Measurements from ENCODE around the gene NR3C1. TPM values are rescaled to one million over a fixed set of nuclear protein-coding genes. Genes with fewer than 3 reads are reported as not detected.

NR3C1 gene
- total and polyA plus RNA-seq, 8 donors: 6.5 to 42.2 (median 27.1) TPM

DNA sequence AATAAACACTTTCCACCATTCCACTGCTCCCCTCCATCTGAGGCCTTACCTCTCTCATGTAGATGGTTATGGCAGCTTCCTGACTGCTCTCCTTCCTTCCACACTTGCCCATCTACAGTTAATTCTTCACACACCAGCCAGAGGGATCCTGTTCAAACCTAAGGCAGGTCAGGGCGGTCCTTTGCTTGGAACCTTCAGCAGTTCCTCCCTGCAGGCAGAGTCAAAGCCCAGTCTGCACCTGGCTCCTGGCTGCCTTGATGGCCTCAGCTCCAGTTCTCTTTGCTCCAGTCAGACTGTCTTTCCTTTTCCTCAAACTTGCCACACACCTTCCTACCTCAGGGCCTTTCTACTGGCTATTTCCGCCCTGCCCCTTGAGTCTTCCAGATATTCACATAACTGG is 30.2 kb upstream of the NR3C1 start:
- ATAC-seq: no peak
- Histone ChIP-seq H3K27ac (no peak overlapping the region), H3K4me3 (no peak overlapping the region), H3K9me3 (no peaks in the 10 kb centered on the region), H3K36me3 (no peaks in the 10 kb centered on the region), H3K4me1 (peaks cover 0 to 2% (median 0%) of the 10 kb centered on the region in 3 donors), H3K27me3 (no peaks in the 10 kb centered on the region)
- FAIRE-seq: no peak
- WGBS, 2 donors: 93 to 94% methylated on average over 2 of the region's 2 CpGs
- no peak for DNase-seq
- intact Hi-C loops (cut with DNase I): no loop called here
- TF ChIP-seq, protein P1, sequence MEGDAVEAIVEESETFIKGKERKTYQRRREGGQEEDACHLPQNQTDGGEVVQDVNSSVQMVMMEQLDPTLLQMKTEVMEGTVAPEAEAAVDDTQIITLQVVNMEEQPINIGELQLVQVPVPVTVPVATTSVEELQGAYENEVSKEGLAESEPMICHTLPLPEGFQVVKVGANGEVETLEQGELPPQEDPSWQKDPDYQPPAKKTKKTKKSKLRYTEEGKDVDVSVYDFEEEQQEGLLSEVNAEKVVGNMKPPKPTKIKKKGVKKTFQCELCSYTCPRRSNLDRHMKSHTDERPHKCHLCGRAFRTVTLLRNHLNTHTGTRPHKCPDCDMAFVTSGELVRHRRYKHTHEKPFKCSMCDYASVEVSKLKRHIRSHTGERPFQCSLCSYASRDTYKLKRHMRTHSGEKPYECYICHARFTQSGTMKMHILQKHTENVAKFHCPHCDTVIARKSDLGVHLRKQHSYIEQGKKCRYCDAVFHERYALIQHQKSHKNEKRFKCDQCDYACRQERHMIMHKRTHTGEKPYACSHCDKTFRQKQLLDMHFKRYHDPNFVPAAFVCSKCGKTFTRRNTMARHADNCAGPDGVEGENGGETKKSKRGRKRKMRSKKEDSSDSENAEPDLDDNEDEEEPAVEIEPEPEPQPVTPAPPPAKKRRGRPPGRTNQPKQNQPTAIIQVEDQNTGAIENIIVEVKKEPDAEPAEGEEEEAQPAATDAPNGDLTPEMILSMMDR (IDR thresholded peaks at IDR 0.05): no peak

DNA sequence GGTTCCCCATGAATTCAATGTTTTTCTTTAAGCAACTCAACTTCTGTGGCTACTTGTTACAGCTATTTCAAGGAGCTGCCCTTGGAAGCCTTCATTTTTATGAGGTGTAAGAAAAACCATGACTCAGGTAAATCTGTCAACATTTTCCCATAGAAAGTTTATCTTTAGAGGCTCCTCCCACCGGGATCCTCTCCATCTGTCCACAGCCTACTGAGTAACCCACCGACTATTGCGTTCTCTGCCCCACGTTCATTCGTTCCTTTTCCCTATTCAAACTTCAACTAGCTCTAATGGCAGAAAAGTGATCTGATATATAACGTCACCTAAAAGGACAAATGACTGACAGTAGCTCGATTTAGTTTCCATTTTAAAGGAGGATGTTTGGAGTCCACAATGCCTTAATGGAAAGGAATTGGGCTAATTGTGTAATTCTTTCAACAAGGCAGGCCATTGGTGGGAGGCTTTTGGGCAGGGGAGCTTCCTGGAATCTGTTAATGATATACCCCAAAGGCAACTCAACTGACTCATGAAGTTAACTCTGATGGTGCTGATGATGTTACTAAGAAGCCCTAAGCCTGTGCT is 29.3 kb upstream of the NR3C1 start:
- Histone ChIP-seq H3K27ac (no peak overlapping the region), H3K27me3 (no peaks in the 10 kb centered on the region), H3K4me3 (no peak overlapping the region), H3K4me1 (peaks cover 0 to 2% (median 0%) of the 10 kb centered on the region in 3 donors), H3K36me3 (no peaks in the 10 kb centered on the region), H3K9me3 (no peaks in the 10 kb centered on the region)
- FAIRE-seq: no peak
- intact Hi-C loops (cut with DNase I): no loop called here
- no peak for ATAC-seq
- TF ChIP-seq, protein P1 (IDR thresholded peaks at IDR 0.05): no peak
- DNase-seq: no peak
- 73 to 85% methylated on average over 7 of the region's 7 CpGs for WGBS, 2 donors

DNA sequence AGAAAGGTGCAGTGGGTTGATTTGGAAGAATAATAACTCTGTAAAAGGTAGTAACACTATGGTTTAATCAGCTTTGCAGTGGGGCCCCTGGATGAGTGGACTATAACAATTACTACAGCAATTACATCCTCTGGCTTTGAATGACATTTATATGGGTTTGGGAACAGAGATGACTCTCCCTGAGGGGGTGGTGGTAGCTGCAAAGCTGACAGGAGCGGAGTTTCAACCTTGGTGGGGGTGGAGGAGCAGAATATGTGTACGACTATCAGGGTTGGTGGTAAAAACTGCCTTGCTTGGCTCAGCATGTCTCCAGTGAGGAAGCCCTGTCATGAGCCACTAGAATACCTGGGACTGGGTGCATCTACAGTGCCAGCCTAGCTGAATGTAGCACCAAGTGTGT is 28.3 kb upstream of the NR3C1 start:
- H3K4me1 ChIP-seq: peaks cover 0 to 2% (median 0%) of the 10 kb centered on the region in 3 donors
- DNase-seq (no peak), ATAC-seq (no peak), FAIRE-seq (no peak)
- TF ChIP-seq, protein P1 (IDR thresholded peaks at IDR 0.05): no peak
- no peak overlapping the region for H3K4me3 ChIP-seq
- H3K9me3 ChIP-seq: no peaks in the 10 kb centered on the region
- H3K36me3 ChIP-seq: no peaks in the 10 kb centered on the region
- intact Hi-C loops (cut with DNase I): no loop called here
- H3K27me3 ChIP-seq: no peaks in the 10 kb centered on the region
- H3K27ac ChIP-seq: no peak overlapping the region
- 90 to 91% methylated on average over 2 of the region's 2 CpGs for WGBS, 2 donors

DNA sequence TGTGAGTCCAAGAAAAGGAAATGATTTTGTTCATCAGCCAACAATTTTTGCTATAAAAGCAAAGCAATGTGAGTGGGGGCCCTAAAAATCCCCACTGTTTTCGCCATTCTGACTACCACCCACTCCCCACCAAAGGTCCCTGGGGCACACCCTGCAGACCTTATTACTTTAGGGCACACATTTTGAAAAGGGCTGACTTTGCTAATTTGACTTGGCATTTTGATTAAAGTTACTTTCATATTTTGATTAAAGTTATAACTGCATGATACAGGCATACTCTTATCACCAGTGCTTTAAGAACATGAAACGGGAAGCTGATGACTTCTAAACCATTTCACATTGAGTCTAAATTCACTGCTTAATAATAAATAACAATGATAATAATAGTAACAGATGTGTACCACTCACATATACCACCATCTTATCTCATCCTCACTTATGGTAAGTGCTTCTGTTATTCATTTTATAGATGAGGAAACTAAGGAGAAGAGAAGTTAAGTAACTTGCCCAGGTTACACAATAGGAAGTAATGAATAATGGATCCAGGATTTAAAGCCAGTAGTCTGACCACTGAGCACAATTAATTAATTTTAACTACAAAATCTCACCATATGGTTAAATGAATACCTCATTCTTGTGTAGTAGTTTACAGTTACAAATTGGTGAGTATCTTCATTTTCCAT is 25.4 kb upstream of the NR3C1 start:
- no peak for FAIRE-seq
- 86 to 89% methylated on average over 2 of the region's 2 CpGs for WGBS, 2 donors
- intact Hi-C loops (cut with DNase I): no loop called here
- no peaks in the 10 kb centered on the region for H3K9me3 ChIP-seq
- no peaks in the 10 kb centered on the region for H3K36me3 ChIP-seq
- no peak overlapping the region for H3K4me3 ChIP-seq
- no peaks in the 10 kb centered on the region for H3K27me3 ChIP-seq
- no peaks in the 10 kb centered on the region for H3K4me1 ChIP-seq
- DNase-seq: no peak
- no peak overlapping the region for H3K27ac ChIP-seq
- TF ChIP-seq, protein P1 (IDR thresholded peaks at IDR 0.05): no peak
- no peak for ATAC-seq

DNA sequence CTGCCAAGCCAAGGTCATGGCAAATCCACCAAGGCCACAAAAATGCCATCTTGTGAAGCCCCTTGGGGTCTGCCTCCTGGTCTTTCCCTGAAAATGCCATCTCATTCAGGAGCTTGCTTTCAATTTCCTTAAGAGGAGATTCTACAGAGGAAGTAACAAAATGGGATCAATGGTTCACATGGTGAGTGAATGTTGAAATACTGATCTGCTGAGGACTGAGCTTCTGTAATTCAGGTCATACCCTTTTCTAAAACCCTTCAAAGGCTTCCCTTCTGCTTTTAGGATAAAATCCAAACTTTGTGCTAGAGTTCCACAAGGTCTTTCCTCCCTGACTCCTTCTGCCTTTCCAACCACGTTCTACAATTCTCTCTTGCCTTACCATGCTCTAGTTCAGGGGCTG is 24.7 kb upstream of the NR3C1 start:
- no peak overlapping the region for H3K27ac ChIP-seq
- no peaks in the 10 kb centered on the region for H3K36me3 ChIP-seq
- no peaks in the 10 kb centered on the region for H3K27me3 ChIP-seq
- TF ChIP-seq, protein P1 (IDR thresholded peaks at IDR 0.05): no peak
- no peaks in the 10 kb centered on the region for H3K9me3 ChIP-seq
- intact Hi-C loops (cut with DNase I): no loop called here
- DNase-seq (no peak), FAIRE-seq (no peak), ATAC-seq (peak in 1 of 4 donors; percentile 20)
- H3K4me1 ChIP-seq: no peaks in the 10 kb centered on the region
- H3K4me3 ChIP-seq: no peak overlapping the region
- 72 to 90% methylated on average over 1 of the region's 1 CpG for WGBS, 2 donors
